Activated T-helper 1 cell treated with anti-CD3 and anti-CD28 coated beads, Interleukin-12 subunit alpha, Interleukin-12 subunit beta, Interleukin-2, Interleukin-4 antibody, amounts not matched to agents 30 ng/mL and 10 ng/mL and 1 ng/mL, durations not matched to agents 14 hours and 24 hours and 36 hours (primary cell): ENCODE data around the gene TEX10. TPM values are rescaled to one million over a fixed set of nuclear protein-coding genes. Genes with fewer than 3 reads are reported as not detected.
"Not testable (repeated sequence)": the region's sequence is repeated elsewhere in the genome, so short reads cannot be mapped to it uniquely, and the experiment has no call there.

ENCODE experiments used
- DNase-seq: peaks from one replicate; pipeline ENCODE4 v3.0.0; 2021; ENCODE audit warnings: low spot score
- H3K27ac Mint-ChIP-seq: one replicate; pipeline ENCODE4 v1.8.0; 2021; ENCODE audit warnings: mild to moderate bottlenecking, mixed read lengths
- H3K27me3 Mint-ChIP-seq: one replicate; pipeline ENCODE4 v1.8.0; 2022; ENCODE audit warnings: mild to moderate bottlenecking, moderate library complexity, mixed read lengths; ENCODE audit not compliant: insufficient read depth
- H3K36me3 Mint-ChIP-seq: one replicate; pipeline ENCODE4 v1.8.0; 2021; ENCODE audit warnings: low read depth, mixed read lengths
- H3K4me1 Mint-ChIP-seq: one replicate; pipeline ENCODE4 v1.8.0; 2021; ENCODE audit warnings: low read depth, mixed read lengths
- H3K4me3 Mint-ChIP-seq: one replicate; pipeline ENCODE4 v1.8.0; 2021; ENCODE audit warnings: mild to moderate bottlenecking, moderate library complexity, mixed read lengths
- H3K9me3 Mint-ChIP-seq: one replicate; pipeline ENCODE4 v1.8.0; 2021; ENCODE audit warnings: mixed read lengths
- intact Hi-C: fragments of 100-400 bp; cut with micrococcal nuclease; formaldehyde crosslinking; loops from one replicate; pipeline ENCODE4 v1.15.1; 2024
- total RNA-seq: library from RNA; stranded (reverse); gene quantifications from 2 replicates; pipeline ENCODE4 v1.2.3, GENCODE V29; 2022

The TEX10 gene
- total RNA-seq, 1 donor from 2014 or later = 30.4 TPM

GRCh38 chr9:100338736-100339135, 14.0 kb downstream of the TEX10 start:
- Mint-ChIP-seq H3K4me1 (peaks cover 12% of the 10 kb centered on the region), H3K36me3 (peaks cover 26% of the 10 kb centered on the region)
- H3K27ac Mint-ChIP-seq, DNase-seq, intact Hi-C loops, H3K27me3 Mint-ChIP-seq, H3K9me3 Mint-ChIP-seq, H3K4me3 Mint-ChIP-seq: not testable (repeated sequence)

- H3K27me3 Mint-ChIP-seq = no peaks in the 10 kb centered on the region
- peaks cover 22% of the 10 kb centered on the region for H3K36me3 Mint-ChIP-seq
- no peak overlapping the region for H3K27ac Mint-ChIP-seq
- intact Hi-C loops = loop anchor here (1.0 to 5.0 kb wide), 6 partner anchors 107 to 1161 kb away; partner anchors contain the start of gene NR4A3
- peaks cover 5% of the 10 kb centered on the region for H3K4me1 Mint-ChIP-seq
- no peak for DNase-seq
- H3K4me3 Mint-ChIP-seq = no peak overlapping the region
- no peaks in the 10 kb centered on the region for H3K9me3 Mint-ChIP-seq
These were observed 28.0 kb downstream of the TEX10 start for GRCh38 chr9:100324594-100325200.

- Mint-ChIP-seq H3K36me3 (peaks cover 22% of the 10 kb centered on the region), H3K4me1 (peaks cover 5% of the 10 kb centered on the region), H3K4me3 (no peak overlapping the region), H3K9me3 (no peaks in the 10 kb centered on the region), H3K27me3 (no peaks in the 10 kb centered on the region), H3K27ac (no peak overlapping the region)
- intact Hi-C loops = loop anchor here (5.0 kb wide), 3 partner anchors 106 to 516 kb away; partner anchors contain the start of gene NR4A3
- no peak for DNase-seq
These were observed 29.7 kb downstream of the TEX10 start for GRCh38 chr9:100322954-100323536.

GRCh38 chr9:100317706-100318105, 35.0 kb downstream of the TEX10 start:
- H3K27me3 Mint-ChIP-seq = no peaks in the 10 kb centered on the region
- intact Hi-C loops = no loop called here
- no peak overlapping the region for H3K27ac Mint-ChIP-seq
- H3K4me1 Mint-ChIP-seq = peaks cover 10% of the 10 kb centered on the region
- H3K9me3 Mint-ChIP-seq = peaks cover 8% of the 10 kb centered on the region
- DNase-seq = no peak
- H3K36me3 Mint-ChIP-seq = peaks cover 44% of the 10 kb centered on the region
- H3K4me3 Mint-ChIP-seq = no peak overlapping the region

GRCh38 chr9:100315561-100315960, 37.2 kb downstream of the TEX10 start:
- Mint-ChIP-seq H3K4me1 (peaks cover 10% of the 10 kb centered on the region), H3K4me3 (no peak overlapping the region), H3K36me3 (peaks cover 51% of the 10 kb centered on the region), H3K27me3 (no peaks in the 10 kb centered on the region), H3K9me3 (peaks cover 11% of the 10 kb centered on the region), H3K27ac (no peak overlapping the region)
- intact Hi-C loops = no loop called here
- no peak for DNase-seq

GRCh38 chr9:100309992-100310391, 42.8 kb downstream of the TEX10 start:
- H3K9me3 Mint-ChIP-seq = peaks cover 4% of the 10 kb centered on the region
- H3K4me3 Mint-ChIP-seq = no peak overlapping the region
- no peak overlapping the region for H3K27ac Mint-ChIP-seq
- no peaks in the 10 kb centered on the region for H3K4me1 Mint-ChIP-seq
- intact Hi-C loops = no loop called here
- no peak for DNase-seq
- H3K27me3 Mint-ChIP-seq = no peaks in the 10 kb centered on the region
- H3K36me3 Mint-ChIP-seq = peaks cover 42% of the 10 kb centered on the region

- Mint-ChIP-seq H3K36me3 (peaks cover 38% of the 10 kb centered on the region), H3K9me3 (peaks cover 4% of the 10 kb centered on the region), H3K27ac (no peak overlapping the region), H3K4me1 (no peaks in the 10 kb centered on the region), H3K4me3 (no peak overlapping the region), H3K27me3 (no peaks in the 10 kb centered on the region)
- no peak for DNase-seq
- intact Hi-C loops = no loop called here
These were observed 43.7 kb downstream of the TEX10 start for GRCh38 chr9:100308965-100309564.

- no peak for DNase-seq
- peaks cover 49% of the 10 kb centered on the region for H3K36me3 Mint-ChIP-seq
- H3K9me3 Mint-ChIP-seq = no peaks in the 10 kb centered on the region
- H3K27ac Mint-ChIP-seq = no peak overlapping the region
- intact Hi-C loops = no loop called here
- H3K4me3 Mint-ChIP-seq = no peak overlapping the region
- no peaks in the 10 kb centered on the region for H3K27me3 Mint-ChIP-seq
- H3K4me1 Mint-ChIP-seq = peaks cover 5% of the 10 kb centered on the region
These were observed 45.7 kb downstream of the TEX10 start for GRCh38 chr9:100307080-100307479.

- no peak overlapping the region for H3K27ac Mint-ChIP-seq
These were observed 46.5 kb downstream of the TEX10 start for GRCh38 chr9:100306283-100306682.

GRCh38 chr9:100303747-100304146, 49.0 kb downstream of the TEX10 start:
- no peaks in the 10 kb centered on the region for H3K27me3 Mint-ChIP-seq
- no peak for DNase-seq
- peaks cover 52% of the 10 kb centered on the region for H3K36me3 Mint-ChIP-seq
- H3K4me1 Mint-ChIP-seq = peaks cover 5% of the 10 kb centered on the region
- no peak overlapping the region for H3K4me3 Mint-ChIP-seq
- H3K9me3 Mint-ChIP-seq = no peaks in the 10 kb centered on the region
- intact Hi-C loops = no loop called here
- no peak overlapping the region for H3K27ac Mint-ChIP-seq

More at GRCh38 chr9:100306283-100306682, 46.5 kb downstream of the TEX10 start:
- no peaks in the 10 kb centered on the region for H3K9me3 Mint-ChIP-seq
- intact Hi-C loops = no loop called here
- DNase-seq = no peak
- H3K4me1 Mint-ChIP-seq = peaks cover 5% of the 10 kb centered on the region
- no peaks in the 10 kb centered on the region for H3K27me3 Mint-ChIP-seq
- H3K36me3 Mint-ChIP-seq = peaks cover 49% of the 10 kb centered on the region
- H3K4me3 Mint-ChIP-seq = no peak overlapping the region

GRCh38 chr9:100298378-100298777, 54.4 kb downstream of the TEX10 start:
- no peaks in the 10 kb centered on the region for H3K27me3 Mint-ChIP-seq

GRCh38 chr9:100296407-100296806, 56.3 kb downstream of the TEX10 start:
- Mint-ChIP-seq H3K4me1 (no peaks in the 10 kb centered on the region), H3K9me3 (no peaks in the 10 kb centered on the region), H3K4me3 (no peak overlapping the region), H3K27me3 (no peaks in the 10 kb centered on the region), H3K27ac (no peak overlapping the region), H3K36me3 (peaks cover 32% of the 10 kb centered on the region)
- intact Hi-C loops = no loop called here
- no peak for DNase-seq

More at GRCh38 chr9:100298378-100298777, 54.4 kb downstream of the TEX10 start:
- no peak overlapping the region for H3K27ac Mint-ChIP-seq
- no peaks in the 10 kb centered on the region for H3K4me1 Mint-ChIP-seq
- DNase-seq = no peak
- no peaks in the 10 kb centered on the region for H3K9me3 Mint-ChIP-seq
- H3K4me3 Mint-ChIP-seq = no peak overlapping the region
- peaks cover 32% of the 10 kb centered on the region for H3K36me3 Mint-ChIP-seq
- intact Hi-C loops = no loop called here

- H3K9me3 Mint-ChIP-seq = no peaks in the 10 kb centered on the region
- no peak for DNase-seq
- H3K4me3 Mint-ChIP-seq = no peak overlapping the region
- no peaks in the 10 kb centered on the region for H3K4me1 Mint-ChIP-seq
- no peaks in the 10 kb centered on the region for H3K27me3 Mint-ChIP-seq
- peaks cover 29% of the 10 kb centered on the region for H3K36me3 Mint-ChIP-seq
- no peak overlapping the region for H3K27ac Mint-ChIP-seq
- intact Hi-C loops = no loop called here
These were observed 57.5 kb downstream of the TEX10 start for GRCh38 chr9:100295240-100295639.
